HG02840 (cell line): ENCODE measurements around the gene ACSM4.
"Not testable (repeated sequence)": the region's sequence is repeated elsewhere in the genome, so short reads cannot be mapped to it uniquely, and the experiment has no call there.

Experiments
- ATAC-seq: cut with Tn5 transposase; IDR thresholded peaks from one replicate; pipeline ENCODE4 v1.9.1; 2021; ENCODE audit warnings: mild to moderate bottlenecking, moderate library complexity, moderate number of reproducible peaks; ENCODE audit not compliant: unreplicated experiment, low FRiP score

Gene ACSM4

DNA sequence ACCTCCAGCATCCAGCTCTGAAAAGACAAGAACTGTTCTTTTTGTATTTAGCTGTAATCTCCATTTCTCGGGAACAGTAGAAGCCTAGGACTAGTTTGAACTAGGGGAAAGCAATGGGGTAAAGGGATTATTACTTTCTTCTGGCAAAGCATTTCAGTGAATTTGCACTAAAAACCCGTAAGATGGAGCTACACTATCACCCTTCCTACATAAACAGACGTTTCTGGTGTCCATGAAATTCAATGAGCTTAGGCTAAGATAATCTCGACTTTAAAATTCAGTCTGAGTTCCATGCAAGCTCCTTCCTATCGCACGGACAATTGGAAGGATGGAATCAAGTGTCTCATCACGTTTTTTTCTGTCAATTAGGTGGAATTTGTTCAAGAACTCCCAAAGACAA is 24.0 kb downstream of the ACSM4 start:
- no peak for ATAC-seq

DNA sequence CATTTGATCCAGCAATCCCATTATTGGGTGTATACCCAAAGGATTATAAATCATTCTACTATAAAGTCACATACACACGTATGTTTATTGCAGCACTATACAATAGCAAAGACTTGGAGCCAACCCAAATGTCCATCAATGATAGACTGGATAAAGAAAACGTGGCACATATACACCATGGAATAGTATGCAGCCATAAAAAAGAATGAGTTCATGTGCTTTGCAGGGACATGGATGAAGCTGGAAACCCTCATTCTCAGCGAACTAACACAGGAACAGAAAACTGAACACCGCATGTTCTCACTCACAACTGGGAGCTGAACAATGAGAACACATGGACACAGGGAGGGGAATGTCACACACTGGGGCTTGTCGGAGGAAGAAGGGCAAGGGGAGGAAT is 33.9 kb downstream of the ACSM4 start:
- ATAC-seq = not testable (repeated sequence)

DNA sequence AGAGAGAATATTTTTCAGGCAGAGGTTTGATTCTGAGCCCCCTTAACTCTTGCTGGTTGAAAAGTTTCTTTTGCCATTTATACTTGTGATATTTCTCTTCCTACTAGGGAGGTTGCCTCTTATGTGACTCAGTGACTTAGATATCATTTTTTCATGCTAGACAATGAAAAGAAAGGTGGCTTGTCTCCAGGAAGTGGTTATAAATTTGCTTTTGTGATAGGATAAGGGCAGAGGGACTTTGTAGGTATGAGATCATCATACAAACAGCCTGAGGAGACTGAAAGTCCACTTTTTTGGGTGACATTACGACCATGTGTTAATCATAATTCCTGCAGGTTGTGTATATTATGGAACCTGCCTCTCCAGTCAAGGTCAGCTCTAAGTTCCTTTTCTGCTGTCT is 35.8 kb downstream of the ACSM4 start:
- no peak for ATAC-seq

DNA sequence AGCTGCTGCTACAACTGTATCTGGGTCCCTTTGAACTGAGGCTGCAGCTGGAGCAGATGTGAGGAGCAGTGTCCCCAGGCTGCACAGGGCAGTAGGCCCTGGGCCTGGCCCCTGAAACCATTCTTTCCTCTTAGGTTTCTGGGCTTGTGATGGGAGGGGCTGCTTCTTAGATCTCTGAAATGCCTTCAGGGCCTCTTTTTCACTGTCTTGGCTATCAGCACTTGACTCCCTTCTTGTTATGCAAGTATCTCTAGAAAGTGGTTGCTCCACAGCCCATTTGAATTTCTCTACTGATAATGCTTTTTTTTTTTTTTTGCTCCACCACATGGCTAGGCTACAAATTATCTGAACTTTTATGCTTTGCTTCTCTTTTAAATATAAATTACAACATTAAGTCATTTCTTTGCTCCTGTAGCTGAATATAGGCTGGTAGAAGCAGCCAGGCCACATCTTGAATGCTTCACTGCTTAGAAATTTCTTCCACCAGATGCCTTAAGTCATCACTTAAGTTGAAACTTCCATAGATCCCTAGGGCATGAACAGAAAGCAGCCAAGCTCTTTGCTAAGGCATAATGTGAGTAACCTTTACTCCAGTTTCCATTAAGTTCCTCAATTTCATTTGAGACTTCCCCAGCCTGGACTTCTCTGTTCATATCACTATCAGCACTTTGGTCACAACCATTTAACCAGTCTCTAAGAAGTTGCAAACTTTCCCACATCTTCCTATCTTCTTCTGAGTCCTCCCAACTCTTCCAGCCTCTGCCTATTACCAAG is 41.1 kb downstream of the ACSM4 start:
- ATAC-seq = no peak

DNA sequence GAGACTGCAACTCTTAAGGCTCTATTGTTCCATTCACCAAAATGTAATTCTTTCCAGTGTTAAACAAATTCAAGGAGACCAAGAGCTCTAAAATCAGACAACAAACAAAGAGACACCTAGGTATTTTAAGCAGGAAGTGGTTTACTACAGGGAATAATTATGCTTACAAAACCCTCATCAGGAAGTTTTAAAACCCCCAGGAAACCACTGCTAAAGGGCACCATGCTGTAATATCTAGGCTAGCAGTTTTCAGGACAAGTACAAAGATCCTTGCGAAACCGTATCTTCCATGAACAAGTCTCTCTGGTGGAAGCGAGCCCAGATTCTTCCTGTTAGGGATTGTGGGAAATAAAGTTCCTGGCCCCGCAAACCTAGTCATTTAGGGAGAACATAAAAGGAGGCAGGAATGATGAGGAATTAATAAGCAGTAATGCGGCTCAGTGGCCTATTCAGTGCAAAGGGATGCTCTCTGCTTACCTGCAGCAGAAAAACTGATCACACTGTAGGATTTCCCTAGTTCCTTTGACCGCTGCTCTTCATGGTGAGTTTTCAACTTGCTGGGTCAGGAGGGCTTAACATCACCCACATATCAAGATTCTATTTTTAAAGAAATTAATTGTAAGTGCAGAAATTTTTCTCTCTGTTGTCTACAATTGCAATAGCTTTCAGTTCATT is 42.8 kb downstream of the ACSM4 start:
- no peak for ATAC-seq

DNA sequence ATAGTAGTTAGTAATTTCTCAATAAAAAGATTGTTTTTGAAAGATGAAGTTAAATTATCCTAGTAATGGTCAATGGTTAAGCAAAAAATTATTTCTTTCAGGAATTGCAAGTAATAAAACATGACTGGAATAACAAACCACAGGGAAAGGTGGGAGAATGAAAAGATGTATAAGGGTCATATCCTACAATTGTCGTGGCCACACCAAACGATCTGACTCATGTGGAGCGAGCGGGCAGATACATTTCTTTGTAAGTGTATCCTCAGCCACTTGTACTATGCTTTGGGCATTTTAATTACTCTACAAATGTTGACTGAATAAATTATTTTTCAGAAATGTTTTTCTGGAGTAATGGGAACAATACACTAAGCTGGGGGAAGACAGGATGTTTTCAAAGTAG is 45.5 kb downstream of the ACSM4 start:
- no peak for ATAC-seq

DNA sequence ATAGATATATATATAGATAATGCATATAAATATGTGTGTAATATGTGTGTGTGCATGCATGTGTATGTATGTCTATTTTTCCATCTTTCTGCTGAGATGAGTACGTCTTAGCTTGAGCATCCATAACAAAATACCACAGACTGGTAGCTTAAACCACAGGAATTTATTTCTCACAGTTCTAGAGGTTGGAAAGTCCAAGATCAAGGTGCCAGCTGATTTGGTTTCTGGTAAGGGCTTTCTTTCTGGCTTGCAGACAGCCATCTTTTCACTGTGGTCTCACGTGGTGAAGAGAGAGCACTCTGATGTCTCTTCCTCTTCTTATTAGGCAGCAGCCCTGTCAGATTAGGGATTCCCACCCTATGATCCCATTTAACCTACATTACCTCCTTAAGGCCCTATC is 47.3 kb downstream of the ACSM4 start:
- ATAC-seq = no peak

DNA sequence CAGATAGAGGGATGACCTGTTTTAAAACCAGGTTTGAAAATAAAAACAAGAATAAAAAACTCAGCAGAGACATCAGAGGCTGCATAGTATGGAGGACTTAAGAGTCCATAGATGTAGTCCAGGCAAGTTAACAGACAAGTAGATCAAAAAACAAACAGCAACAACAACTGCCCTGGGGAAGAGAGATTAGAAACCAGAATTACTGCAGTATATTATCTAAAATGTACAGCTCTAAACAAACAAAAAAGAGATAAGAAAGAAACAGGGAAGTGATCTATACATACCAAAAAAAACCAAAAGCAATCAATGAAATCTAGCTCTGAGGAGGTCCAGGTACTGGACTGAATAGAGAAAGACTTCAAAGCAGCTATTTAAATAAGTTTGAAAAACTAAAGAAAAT is 48.8 kb downstream of the ACSM4 start:
- no peak for ATAC-seq

DNA sequence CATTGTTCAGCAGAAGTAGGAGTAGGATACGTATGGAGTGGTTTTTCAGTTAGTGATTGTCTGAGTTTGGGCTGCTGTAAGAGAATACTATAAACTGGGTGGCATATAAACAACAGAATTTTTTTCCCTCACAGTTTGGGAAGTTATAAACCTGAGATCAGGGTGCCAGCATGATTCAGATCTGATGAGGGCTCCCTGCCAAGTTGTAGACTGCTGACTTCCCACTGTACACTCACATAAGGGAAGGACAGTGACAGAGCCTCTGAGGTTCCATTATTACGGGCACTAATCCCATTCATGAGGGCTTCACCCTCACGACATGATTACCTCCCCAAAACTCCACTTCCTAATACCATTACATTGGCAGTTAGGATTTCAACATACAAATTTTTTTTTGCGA is 50.7 kb downstream of the ACSM4 start:
- no peak for ATAC-seq

DNA sequence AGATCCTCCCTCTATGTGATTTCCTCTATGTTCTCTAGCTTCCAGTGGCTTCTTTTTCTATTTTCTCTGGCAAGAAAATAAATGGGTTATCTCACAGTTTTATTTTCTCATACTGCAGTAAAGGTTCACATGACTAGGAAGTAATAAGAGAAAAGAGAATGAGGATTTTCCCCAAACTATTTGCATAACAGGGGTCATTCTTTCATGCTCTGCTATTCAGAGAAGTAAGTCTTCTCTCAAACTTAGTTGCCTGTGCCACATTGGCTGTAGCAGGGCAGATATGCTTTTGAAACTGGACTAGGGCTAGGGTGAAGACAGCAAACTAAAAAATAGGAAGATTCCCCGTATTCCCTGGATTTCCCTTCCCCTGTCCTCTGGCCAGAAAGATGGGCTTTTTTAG is 57.4 kb downstream of the ACSM4 start:
- no peak for ATAC-seq

DNA sequence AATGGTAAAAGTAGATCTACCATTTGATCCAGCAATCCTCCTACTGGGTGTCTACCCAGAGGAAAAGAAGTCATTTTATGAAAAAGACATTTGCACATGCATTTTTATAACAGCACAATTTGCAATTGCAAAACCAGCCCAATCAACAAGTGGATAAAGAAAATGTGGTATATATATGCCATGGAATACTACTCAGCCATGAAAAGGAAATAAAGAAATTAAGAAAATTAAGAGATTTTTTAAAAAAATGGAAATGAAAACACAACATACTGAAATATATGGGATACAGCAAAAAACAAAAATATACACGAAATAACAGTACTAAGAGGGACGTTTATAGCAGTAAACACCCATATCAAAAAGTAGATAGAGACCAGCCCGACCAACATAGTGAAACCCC is 58.9 kb downstream of the ACSM4 start:
- no peak for ATAC-seq

DNA sequence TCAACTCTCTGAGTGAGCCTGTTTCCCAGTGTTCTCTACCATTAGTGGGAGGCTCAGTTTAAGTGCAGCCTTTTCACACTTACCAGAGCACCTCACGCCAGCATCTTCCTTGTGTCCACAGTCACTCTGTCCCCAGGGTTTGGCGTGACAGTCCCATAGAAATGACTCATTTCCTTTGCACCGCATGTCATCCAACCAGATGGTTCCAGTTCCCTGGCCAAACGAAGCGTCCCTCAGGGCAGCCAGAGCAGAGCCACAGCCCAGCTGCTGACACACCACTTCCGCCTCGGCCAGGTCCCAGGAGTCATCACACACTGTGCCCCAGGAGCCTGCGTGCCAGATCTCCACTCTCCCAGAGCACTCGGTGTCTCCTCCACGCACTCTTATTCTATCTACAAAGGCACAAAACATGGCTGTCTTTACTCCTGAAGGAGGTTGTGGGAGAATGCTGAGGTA is 65.4 kb downstream of the ACSM4 start:
- ATAC-seq = peak; percentile 49

DNA sequence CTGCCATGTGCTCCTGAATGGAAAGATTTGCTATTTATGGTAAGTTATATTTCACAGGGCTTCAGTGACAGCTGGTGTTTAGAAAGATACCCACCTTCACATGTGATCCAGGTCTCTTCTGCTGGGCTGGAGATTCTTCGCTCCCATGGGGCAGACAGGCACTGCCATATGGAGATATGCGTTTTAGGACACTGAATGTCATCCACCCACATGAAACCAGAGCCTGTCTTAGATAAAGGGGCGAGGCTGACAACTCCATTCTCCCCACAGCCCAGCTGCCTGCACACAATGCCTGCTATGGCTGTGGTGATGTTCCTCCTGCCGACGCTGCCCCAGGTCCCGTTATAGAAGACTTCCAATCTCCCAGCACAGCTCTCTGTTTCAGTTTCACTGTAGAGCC is 69.4 kb downstream of the ACSM4 start:
- no peak for ATAC-seq

DNA sequence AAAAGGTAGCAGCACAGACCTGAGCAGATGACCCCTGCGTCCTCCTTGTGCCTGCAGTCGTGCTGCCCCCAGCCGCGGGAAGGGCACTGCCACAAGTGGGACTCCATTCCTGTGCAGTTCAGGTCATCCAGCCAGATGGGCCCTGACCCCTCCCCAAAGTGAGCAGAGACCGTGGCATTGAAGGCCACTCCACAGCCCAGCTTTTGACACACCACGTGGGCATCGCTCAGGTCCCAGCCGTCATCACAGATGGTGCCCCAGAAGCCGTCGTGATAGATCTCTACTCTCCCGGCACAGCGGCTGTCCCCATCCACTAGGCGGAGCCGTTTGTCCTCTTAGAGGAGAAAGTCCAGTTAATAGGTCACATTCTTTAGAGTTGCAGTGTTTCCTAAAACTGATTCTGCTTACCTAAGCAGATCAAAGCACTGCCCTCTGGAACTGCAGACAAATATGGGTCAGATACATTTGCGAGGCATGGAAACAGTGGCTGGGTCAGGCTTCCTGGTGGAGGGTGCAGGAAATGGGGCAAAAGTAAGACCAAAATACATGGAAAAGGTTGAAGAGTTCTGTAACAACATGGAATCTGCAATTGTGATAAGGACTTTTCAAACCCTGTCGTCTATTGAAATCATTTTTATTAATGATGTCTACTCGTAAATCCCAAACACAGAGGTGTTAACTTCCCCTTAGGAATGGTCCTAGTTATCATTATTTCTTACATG is 70.7 kb downstream of the ACSM4 start:
- ATAC-seq = no peak

DNA sequence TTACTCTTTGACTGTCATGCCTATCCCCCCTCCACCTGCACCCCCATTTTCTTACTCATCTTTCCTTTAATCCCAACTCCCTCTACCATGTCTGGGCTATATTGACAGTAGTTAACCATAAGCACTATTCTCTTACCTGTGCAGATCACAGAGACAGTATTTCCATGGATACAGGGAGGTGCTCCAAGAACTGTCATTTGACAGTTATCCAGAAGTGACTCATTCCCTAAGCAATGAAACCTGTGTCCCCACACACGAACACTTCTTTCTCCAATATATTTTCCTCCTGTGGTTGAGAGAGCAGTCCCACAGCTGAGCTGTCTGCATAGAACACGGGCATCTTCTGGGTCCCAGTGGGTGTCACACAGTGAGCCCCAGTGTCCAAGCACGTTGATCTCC is 71.3 kb downstream of the ACSM4 start:
- ATAC-seq = no peak

DNA sequence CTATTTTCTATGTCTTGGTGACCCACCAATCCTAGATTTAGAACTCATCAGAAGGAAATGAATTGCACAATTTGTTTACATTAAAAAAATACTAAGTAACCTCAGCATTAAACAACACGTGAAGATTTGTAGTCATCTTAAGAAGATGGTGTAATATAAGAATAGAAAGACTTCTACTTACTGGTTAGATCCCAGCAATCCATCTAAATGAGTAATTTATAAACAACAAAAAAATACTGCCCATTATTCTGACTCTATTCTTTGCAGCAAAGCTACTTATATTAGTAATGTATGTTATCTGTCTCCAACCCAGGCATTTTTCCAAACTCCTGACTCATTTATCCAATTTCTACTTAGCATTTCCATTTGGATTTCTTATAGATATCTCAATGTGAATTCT is 72.3 kb downstream of the ACSM4 start:
- no peak for ATAC-seq
